DMS 273 (cell line): ENCODE measurements around the gene RRAS2.
"Not testable (repeated sequence)": the region's sequence is repeated elsewhere in the genome, so short reads cannot be mapped to it uniquely, and the experiment has no call there.

Experiments
- DNase-seq: peaks from one replicate; lab custom pipeline; 2025; ENCODE audit not compliant: unreplicated experiment; lab: John Stamatoyannopoulos, UW

The RRAS2 gene

GRCh38 chr11:14372011-14372410 is 13.0 kb upstream of the RRAS2 start:
- no peak for DNase-seq

- no peak for DNase-seq
Observed at GRCh38 chr11:14371249-14371648, 12.3 kb upstream of the RRAS2 start.

- no peak for DNase-seq
Observed at GRCh38 chr11:14370496-14370895, 11.5 kb upstream of the RRAS2 start.

GRCh38 chr11:14369598-14369997 is 10.6 kb upstream of the RRAS2 start:
- DNase-seq, result peak; percentile 14

GRCh38 chr11:14366936-14367335 is 8.0 kb upstream of the RRAS2 start:
- DNase-seq, result no peak

GRCh38 chr11:14364322-14364721 is 5.3 kb upstream of the RRAS2 start:
- DNase-seq, result no peak

- DNase-seq, result no peak
Observed at GRCh38 chr11:14362611-14363010, 3.6 kb upstream of the RRAS2 start.

- no peak for DNase-seq
Observed at GRCh38 chr11:14361951-14362350, 3.0 kb upstream of the RRAS2 start.

GRCh38 chr11:14360976-14361375 is 2.0 kb upstream of the RRAS2 start:
- no peak for DNase-seq

GRCh38 chr11:14359501-14360031 is 583 bp upstream of the RRAS2 start:
- DNase-seq, result no peak

GRCh38 chr11:14357881-14358728 is 878 bp downstream of the RRAS2 start:
- DNase-seq, result peak; percentile 71

- no peak for DNase-seq
Observed at GRCh38 chr11:14356342-14356741, 2.6 kb downstream of the RRAS2 start.

- DNase-seq, result not testable (repeated sequence)
Observed at GRCh38 chr11:14354604-14355003, 4.4 kb downstream of the RRAS2 start.

- DNase-seq, result no peak
Observed at GRCh38 chr11:14350716-14351238, 8.2 kb downstream of the RRAS2 start.

GRCh38 chr11:14350215-14350614 is 8.8 kb downstream of the RRAS2 start:
- DNase-seq, result no peak

GRCh38 chr11:14347991-14348390 is 11.0 kb downstream of the RRAS2 start:
- no peak for DNase-seq

GRCh38 chr11:14347494-14347893 is 11.5 kb downstream of the RRAS2 start:
- DNase-seq, result no peak

- DNase-seq, result no peak
Observed at GRCh38 chr11:14346303-14346955, 12.6 kb downstream of the RRAS2 start.

GRCh38 chr11:14345668-14346067 is 13.3 kb downstream of the RRAS2 start:
- no peak for DNase-seq

- DNase-seq, result not testable (repeated sequence)
Observed at GRCh38 chr11:14345016-14345415, 14.0 kb downstream of the RRAS2 start.

GRCh38 chr11:14342906-14343305 is 16.1 kb downstream of the RRAS2 start:
- DNase-seq, result no peak

GRCh38 chr11:14341968-14342367 is 17.0 kb downstream of the RRAS2 start:
- DNase-seq, result no peak
